Adrenal gland (tissue), 12 donors: ENCODE data around the gene TAF5L. TPM values are rescaled to one million over a fixed set of nuclear protein-coding genes. Genes with fewer than 3 reads are reported as not detected.
"Not testable (repeated sequence)": the region's sequence is repeated elsewhere in the genome, so short reads cannot be mapped to it uniquely, and the experiment has no call there.

Source experiments
- DNase-seq, 7 donors: peaks; one replicate each; pipeline ENCODE4 v3.0.0-alpha.2; 2019 to 2020
- H3K27ac ChIP-seq, 5 donors: fragments of 200-600 bp; sonication (generic) in 4 of 5; 1 replicate in 3 of 5; 2 replicates in 2 of 5; pipeline versions ENCODE4 v1.5.1 to v1.8.0; 2016 to 2020; ENCODE audit warnings: mild to moderate bottlenecking in 1 of 5
- H3K27me3 ChIP-seq: fragments of 200-600 bp; 2 replicates; pipeline ENCODE4 v1.8.0; 2021
- H3K36me3 ChIP-seq, 2 donors: fragments of 200-600 bp; replicated peaks in 1 of 2; 1 replicate in 1 of 2; 2 replicates in 1 of 2; pipeline versions ENCODE4 v1.5.1 to v1.8.0; 2018 to 2022
- H3K4me1 ChIP-seq, 2 donors: fragments of 200-600 bp; replicated peaks in 1 of 2; 1 replicate in 1 of 2; 2 replicates in 1 of 2; pipeline versions ENCODE4 v1.5.1 to v1.8.0; 2018 to 2021
- H3K4me3 ChIP-seq, 4 donors: fragments of 200-600 bp; sonication (generic) in 3 of 4; one replicate each; pipeline ENCODE4 v1.5.1; 2016 to 2018
- H3K9me3 ChIP-seq, 3 donors: fragments of 200-600 bp; sonication (generic) in 1 of 3; replicated peaks in 1 of 3; 1 replicate in 2 of 3; 2 replicates in 1 of 3; pipeline versions ENCODE4 v1.5.1 to v1.8.0; 2016 to 2021
- POLR2A ChIP-seq, 2 donors: fragments of 450-650 bp; IDR thresholded peaks; one replicate each; pipeline ENCODE4 v1.6.1; 2017; ENCODE audit warnings: antibody characterized with exemption in 2 of 2, mild to moderate bottlenecking in 2 of 2, moderate library complexity in 1 of 2
- WGBS, 4 donors: extraction: QIAGEN DNeasy Blood & Tissue Kit in 2 of 4; methylation state at CpG; one replicate each; pipeline versions ENCODE4 v1.1.5 to v1.1.7; 2013 to 2017; 5-methylcytosine and 5-hydroxymethylcytosine counted together
- intact Hi-C, 2 donors: fragments of 100-400 bp; cut with DNase I; formaldehyde crosslinking; loops; one replicate each; pipeline versions ENCODE4 v1.14.1 to v1.15.0; 2022 to 2023
- polyA plus RNA-seq, 3 donors: library from polyadenylated mRNA; stranded (reverse); fragments of 200-250 nt in 2 of 3; fragments of 350-450 nt in 1 of 3; fragmentation: Illumina TruSeq in 1 of 3; extraction: RNeasy Lipid Tissue Mini Kit (QIAGEN cat#74804) in 1 of 3; gene quantifications; one replicate each; pipeline ENCODE4 v1.2.3, GENCODE V29; 2013 to 2014
- total RNA-seq, 9 donors: library from RNA; depleted of rRNA in 4 of 9; stranded (reverse); fragments of >200 nt in 4 of 9; fragments of 120-200 nt in 1 of 9; fragmentation: NEBNext Ultra II Directional in 1 of 9; extraction: Animal tissue kit (Norgen Biotek cat#: 25700) in 1 of 9; gene quantifications; one replicate each; pipeline versions ENCODE4 v1.1.0 to v1.2.4, GENCODE V29; 2013 to 2023
- TF ChIP-seq, protein P1 (sequence below), 6 experiments: fragments of 450-650 bp in 4 of 6; fragments of 200-600 bp in 2 of 6; sonication (generic) in 1 of 6; IDR thresholded peaks; 1 replicate in 5 of 6; 2 replicates in 1 of 6; pipeline versions ENCODE4 v1.5.1 to v1.8.0; 2016 to 2021; ENCODE audit warnings: antibody characterized with exemption in 6 of 6, mild to moderate bottlenecking in 2 of 6, moderate library complexity in 1 of 6
- donor health status: healthy with polysubstance abuse.
- donor health status: Bipolar disorder and iron deficiency.
- donor health status: DM: yes; HTN: yes; CAD: no.
- donor health status: DM: no; HTN: no; CAD: no.
- donor health status: DM: no; HTN: no; CAD: no.
- donor health status: DM: yes; HTN: yes; CAD: no.

The TAF5L gene
- total and polyA plus RNA-seq, 12 donors = 5.4 to 16.0 (median 9.9) TPM

- Histone ChIP-seq H3K9me3 (no peaks in the 10 kb centered on the region), H3K36me3 (no peaks in the 10 kb centered on the region), H3K4me1 (peaks cover 13 to 41% of the 10 kb centered on the region in 2 donors), H3K4me3 (peak overlapping the region in 2 of 4 donors; percentile 50 to 92), H3K27ac (peak overlapping the region in 1 of 5 donors; percentile 98), H3K27me3 (no peaks in the 10 kb centered on the region)
- TF ChIP-seq, protein P1, sequence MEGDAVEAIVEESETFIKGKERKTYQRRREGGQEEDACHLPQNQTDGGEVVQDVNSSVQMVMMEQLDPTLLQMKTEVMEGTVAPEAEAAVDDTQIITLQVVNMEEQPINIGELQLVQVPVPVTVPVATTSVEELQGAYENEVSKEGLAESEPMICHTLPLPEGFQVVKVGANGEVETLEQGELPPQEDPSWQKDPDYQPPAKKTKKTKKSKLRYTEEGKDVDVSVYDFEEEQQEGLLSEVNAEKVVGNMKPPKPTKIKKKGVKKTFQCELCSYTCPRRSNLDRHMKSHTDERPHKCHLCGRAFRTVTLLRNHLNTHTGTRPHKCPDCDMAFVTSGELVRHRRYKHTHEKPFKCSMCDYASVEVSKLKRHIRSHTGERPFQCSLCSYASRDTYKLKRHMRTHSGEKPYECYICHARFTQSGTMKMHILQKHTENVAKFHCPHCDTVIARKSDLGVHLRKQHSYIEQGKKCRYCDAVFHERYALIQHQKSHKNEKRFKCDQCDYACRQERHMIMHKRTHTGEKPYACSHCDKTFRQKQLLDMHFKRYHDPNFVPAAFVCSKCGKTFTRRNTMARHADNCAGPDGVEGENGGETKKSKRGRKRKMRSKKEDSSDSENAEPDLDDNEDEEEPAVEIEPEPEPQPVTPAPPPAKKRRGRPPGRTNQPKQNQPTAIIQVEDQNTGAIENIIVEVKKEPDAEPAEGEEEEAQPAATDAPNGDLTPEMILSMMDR (IDR thresholded peaks at IDR 0.05) = no peak
- no peak for TF ChIP-seq POLR2A (IDR thresholded peaks at IDR 0.05)
- DNase-seq = no peak
- intact Hi-C loops = loop anchor here (5.0 to 10.0 kb wide), 2 partner anchors 60 to 67 kb away; partner anchors contain the start of gene ABCB10 (in 1 of the 2)
- 45 to 59% (median 52%) methylated on average over 9 of the region's 9 CpGs for WGBS, 4 donors
Observed at GRCh38 chr1:229624521-229625070, 1.3 kb downstream of the TAF5L start.

DNA sequence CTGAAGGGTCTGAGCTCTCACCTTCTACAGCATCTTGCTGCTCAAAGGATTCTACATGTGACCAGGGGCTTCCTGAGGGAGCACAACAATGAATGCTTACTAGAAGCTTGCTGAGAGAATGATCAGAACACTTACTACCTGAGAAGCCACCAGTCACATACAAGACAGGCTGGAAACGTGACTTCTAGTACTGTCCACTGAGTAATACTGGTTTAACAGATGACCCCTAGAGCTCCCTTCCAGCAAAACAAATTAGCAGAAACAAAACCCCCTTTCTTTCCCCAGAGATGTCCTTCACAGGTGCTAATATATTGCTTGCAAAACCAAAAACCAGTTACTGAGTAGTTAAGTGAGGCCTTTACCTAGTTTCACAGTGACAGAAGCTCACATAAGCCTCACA lies 2.1 kb downstream of the TAF5L start:
- TF ChIP-seq, protein P1 (IDR thresholded peaks at IDR 0.05) = no peak
- TF ChIP-seq POLR2A (IDR thresholded peaks at IDR 0.05) = no peak
- H3K4me3 ChIP-seq = no peak overlapping the region
- intact Hi-C loops = loop anchor here in 1 of 2 donors (10.0 kb wide), 1 partner anchor 59 kb away; no protein-coding TSS in a partner anchor
- H3K27me3 ChIP-seq = no peaks in the 10 kb centered on the region
- 64 to 89% (median 84%) methylated on average over 1 of the region's 1 CpG for WGBS, 4 donors
- no peaks in the 10 kb centered on the region for H3K9me3 ChIP-seq
- peaks cover 13 to 41% of the 10 kb centered on the region in 2 donors for H3K4me1 ChIP-seq
- no peaks in the 10 kb centered on the region for H3K36me3 ChIP-seq
- H3K27ac ChIP-seq = no peak overlapping the region
- DNase-seq = no peak

- Histone ChIP-seq H3K4me3 (no peak overlapping the region), H3K4me1 (peaks cover 13 to 41% of the 10 kb centered on the region in 2 donors), H3K27me3 (no peaks in the 10 kb centered on the region), H3K27ac (no peak overlapping the region), H3K9me3 (no peaks in the 10 kb centered on the region), H3K36me3 (no peaks in the 10 kb centered on the region)
- DNase-seq = no peak
- TF ChIP-seq POLR2A (IDR thresholded peaks at IDR 0.05) = no peak
- TF ChIP-seq, protein P1 (IDR thresholded peaks at IDR 0.05) = no peak
- intact Hi-C loops = loop anchor here in 1 of 2 donors (10.0 kb wide), 1 partner anchor 58 kb away; no protein-coding TSS in a partner anchor
- 76 to 97% (median 88%) methylated on average over 5 of the region's 5 CpGs for WGBS, 4 donors
Observed at GRCh38 chr1:229623225-229623624, 2.7 kb downstream of the TAF5L start.

GRCh38 chr1:229622641-229623120 lies 3.2 kb downstream of the TAF5L start:
- not testable (repeated sequence) for H3K9me3 ChIP-seq, H3K4me3 ChIP-seq, H3K27ac ChIP-seq, H3K27me3 ChIP-seq, H3K36me3 ChIP-seq
- intact Hi-C loops = loop anchor here in 1 of 2 donors (10.0 kb wide), 1 partner anchor 58 kb away; no protein-coding TSS in a partner anchor
- peaks cover 13 to 40% of the 10 kb centered on the region in 2 donors for H3K4me1 ChIP-seq
- WGBS, 4 donors = 80 to 86% (median 82%) methylated on average over 9 to 10 of the region's 10 CpGs
- peak in 1 of 7 donors; percentile 15 for DNase-seq
